Measurements from ENCODE around the gene ANKRD45. TPM values are rescaled to one million over a fixed set of nuclear protein-coding genes. Genes with fewer than 3 reads are reported as not detected.
"Not testable (repeated sequence)": the region's sequence is repeated elsewhere in the genome, so short reads cannot be mapped to it uniquely, and the experiment has no call there.

The ANKRD45 gene
- total RNA-seq, 1 experiment from 2014 or later, result not detected

- DNase-seq (ENCODE audit: low read depth, low spot score) (no peak), ATAC-seq (no peak)
- no TSS peak for BruUV-seq (replicated peaks)
- no peaks in the 10 kb centered on the region for H3K27me3 ChIP-seq (ENCODE audit: control insufficient read depth, insufficient read depth, low read length)
- no peak for TF ChIP-seq CTCF (IDR thresholded peaks at IDR 0.05)
- TF ChIP-seq TCF7L2 (IDR thresholded peaks at IDR 0.05; ENCODE audit: low read depth, low read length), result no peak
- TF ChIP-seq REST (IDR thresholded peaks at IDR 0.05; ENCODE audit: insufficient read depth in 1 of 2, low read depth in 2 of 2, low read length in 1 of 2), result no peak
- TF ChIP-seq POLR2AphosphoS5 (IDR thresholded peaks at IDR 0.05; ENCODE audit: low read depth, low read length), result no peak
- TF ChIP-seq SIN3A (IDR thresholded peaks at IDR 0.05; ENCODE audit: borderline replicate concordance, insufficient read depth, low read depth, low read length), result no peak
- H3K36me3 ChIP-seq (ENCODE audit: control insufficient read depth, insufficient read depth, low read length), result no peaks in the 10 kb centered on the region
- CTCF ChIA-PET, result no interaction called here
- no peaks in the 10 kb centered on the region for H3K4me1 ChIP-seq (ENCODE audit: control insufficient read depth, insufficient read depth, low read length)
- in situ Hi-C loops (cut with HindIII; ENCODE audit: low pct_unique_long_range_greater_than_20kb, low sequenced_read_pairs), result no loop called here
- no peak overlapping the region for H3K4me3 ChIP-seq (ENCODE audit: low read depth in 2 of 2, low read length in 2 of 2)
- H3K27ac ChIP-seq (ENCODE audit: low read length), result no peak overlapping the region
- intact Hi-C loops (cut with micrococcal nuclease; ENCODE audit: unreplicated experiment), result no loop called here
- POLR2A ChIA-PET, result interaction anchor here (0.6 kb wide), 1 partner anchor 263 kb away, joined by 5 read pairs; no protein-coding TSS in a partner anchor
- H3K9me3 ChIP-seq (ENCODE audit: control insufficient read depth, insufficient read depth, low read depth, low read length), result no peaks in the 10 kb centered on the region
Measured at GRCh38 chr1:173627269-173627668, 42.4 kb downstream of the ANKRD45 start.

- BruUV-seq (replicated peaks), result no TSS peak
Measured at GRCh38 chr1:173616859-173617258, 52.8 kb downstream of the ANKRD45 start.

DNA sequence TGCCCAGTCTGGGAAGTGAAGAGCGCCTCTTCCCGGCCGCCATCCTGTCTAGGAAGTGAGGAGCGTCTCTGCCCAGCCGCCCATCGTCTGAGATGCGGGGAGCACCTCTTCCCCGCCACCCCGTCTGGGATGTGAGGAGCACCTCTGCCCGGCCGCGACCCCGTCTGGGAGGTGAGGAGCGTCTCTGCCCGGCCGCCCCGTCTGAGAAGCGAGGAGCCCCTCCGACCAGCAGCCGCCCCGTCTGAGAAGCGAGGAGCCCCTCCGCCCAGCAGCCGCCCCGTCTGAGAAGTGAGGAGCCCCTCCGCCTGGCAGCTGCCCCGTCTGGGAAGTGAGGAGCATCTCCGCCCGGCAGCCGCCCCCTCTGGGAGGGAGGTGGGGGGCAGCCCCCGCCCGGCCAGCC lies 56.6 kb downstream of the ANKRD45 start:
- ATAC-seq; H3K27me3 ChIP-seq (ENCODE audit: control insufficient read depth, insufficient read depth, low read length); H3K36me3 ChIP-seq (ENCODE audit: control insufficient read depth, insufficient read depth, low read length); BruUV-seq (replicated peaks); DNase-seq (ENCODE audit: low read depth, low spot score); intact Hi-C loops (cut with micrococcal nuclease; ENCODE audit: unreplicated experiment); H3K9me3 ChIP-seq (ENCODE audit: control insufficient read depth, insufficient read depth, low read depth, low read length); H3K4me3 ChIP-seq (ENCODE audit: low read depth in 2 of 2, low read length in 2 of 2); CTCF ChIA-PET; H3K4me1 ChIP-seq (ENCODE audit: control insufficient read depth, insufficient read depth, low read length); in situ Hi-C loops (cut with HindIII; ENCODE audit: low pct_unique_long_range_greater_than_20kb, low sequenced_read_pairs); POLR2A ChIA-PET; H3K27ac ChIP-seq (ENCODE audit: low read length): not testable (repeated sequence)

More at GRCh38 chr1:173616859-173617258, 52.8 kb downstream of the ANKRD45 start:
- Histone ChIP-seq H3K36me3 (ENCODE audit: control insufficient read depth, insufficient read depth, low read length) (no peaks in the 10 kb centered on the region), H3K27ac (ENCODE audit: low read length) (no peak overlapping the region), H3K9me3 (ENCODE audit: control insufficient read depth, insufficient read depth, low read depth, low read length) (no peaks in the 10 kb centered on the region), H3K4me1 (ENCODE audit: control insufficient read depth, insufficient read depth, low read length) (no peaks in the 10 kb centered on the region), H3K27me3 (ENCODE audit: control insufficient read depth, insufficient read depth, low read length) (no peaks in the 10 kb centered on the region), H3K4me3 (ENCODE audit: low read depth in 2 of 2, low read length in 2 of 2) (no peak overlapping the region)
- ATAC-seq (no peak), DNase-seq (ENCODE audit: low read depth, low spot score) (no peak)
- TF ChIP-seq POLR2AphosphoS5 (IDR thresholded peaks at IDR 0.05; ENCODE audit: low read depth, low read length), result no peak
- ChIA-PET POLR2A (interaction anchor here (0.6 kb wide), 1 partner anchor 523 kb away, joined by 3 read pairs; no protein-coding TSS in a partner anchor), CTCF (no interaction called here)
- in situ Hi-C loops (cut with HindIII; ENCODE audit: low pct_unique_long_range_greater_than_20kb, low sequenced_read_pairs) (no loop called here), intact Hi-C loops (cut with micrococcal nuclease; ENCODE audit: unreplicated experiment) (no loop called here)
